Stomach (tissue), 9 donors: ENCODE measurements around the gene CYP21A2. TPM values are rescaled to one million over a fixed set of nuclear protein-coding genes. Genes with fewer than 3 reads are reported as not detected.
A peak's percentile ranks its signal among the peaks of the same experiment; 100 is the strongest.
"Not testable (repeated sequence)": the region's sequence is repeated elsewhere in the genome, so short reads cannot be mapped to it uniquely, and the experiment has no call there.

Experiments
- DNase-seq, 2 donors: peaks; one replicate each; pipeline versions ENCODE4 v3.0.0 to v3.0.0-alpha.2; 2013 to 2019
- H3K27ac ChIP-seq, 5 donors: fragments of 200-600 bp in 4 of 5; sonication (generic) in 4 of 5; one replicate each; pipeline ENCODE4 v1.5.1; 2013 to 2019; ENCODE audit warnings: mild to moderate bottlenecking in 1 of 5, moderate library complexity in 1 of 5
- H3K27me3 ChIP-seq, 3 donors: fragments of 200-600 bp; sonication (generic); one replicate each; pipeline ENCODE4 v1.5.1; 2017 to 2019; ENCODE audit warnings: mixed run types in 1 of 3
- H3K36me3 ChIP-seq, 4 donors: fragments of 200-600 bp; sonication (generic); 1 replicate in 3 of 4; 2 replicates in 1 of 4; pipeline ENCODE4 v1.5.1; 2016 to 2019
- H3K4me1 ChIP-seq, 4 donors: fragments of 200-600 bp; sonication (generic); one replicate each; pipeline ENCODE4 v1.5.1; 2016 to 2019
- H3K4me3 ChIP-seq, 4 donors: fragments of 200-600 bp; sonication (generic) in 3 of 4; one replicate each; pipeline ENCODE4 v1.5.1; 2016 to 2019; ENCODE audit warnings: mild to moderate bottlenecking in 1 of 4
- H3K9me3 ChIP-seq, 4 donors: fragments of 200-600 bp; sonication (generic); one replicate each; pipeline ENCODE4 v1.5.1; 2016 to 2019
- EP300 ChIP-seq: sonication (generic); formaldehyde crosslinking; IDR thresholded peaks from one replicate; pipeline ENCODE4 v1.6.1; 2017; ENCODE audit warnings: antibody characterized with exemption
- POLR2A ChIP-seq, 4 donors: fragments of 450-650 bp; IDR thresholded peaks; one replicate each; pipeline ENCODE4 v1.6.1; 2016; ENCODE audit warnings: antibody characterized with exemption in 4 of 4, control low read depth in 2 of 4, mild to moderate bottlenecking in 1 of 4, moderate library complexity in 1 of 4
- POLR2AphosphoS5 ChIP-seq, 3 donors: sonication (generic); formaldehyde crosslinking; IDR thresholded peaks; one replicate each; pipeline ENCODE4 v1.6.1; 2016; ENCODE audit warnings: antibody characterized with exemption in 3 of 3
- WGBS, 5 donors: extraction: QIAGEN DNeasy Blood & Tissue Kit in 3 of 5; methylation state at CpG; one replicate each; pipeline versions ENCODE4 v1.1.5 to v1.1.7; 2013 to 2018; 5-methylcytosine and 5-hydroxymethylcytosine counted together
- intact Hi-C: fragments of 100-400 bp; cut with DNase I; formaldehyde crosslinking; loops from one replicate; pipeline ENCODE4 v1.15.1; 2023; ENCODE audit warnings: low total_unique reads
- polyA plus RNA-seq, 3 donors: library from polyadenylated mRNA; stranded (reverse); fragments of 200-250 nt; gene quantifications; one replicate each; pipeline ENCODE4 v1.2.3, GENCODE V29; 2013
- total RNA-seq, 5 donors: library from RNA; depleted of rRNA; stranded (reverse); fragments of >200 nt; gene quantifications; one replicate each; pipeline versions ENCODE4 v1.1.0 to v1.2.3, GENCODE V29; 2014 to 2016
- TF ChIP-seq, protein P1 (sequence below), 7 experiments: fragments of 450-650 bp in 4 of 7; fragments of 200-600 bp in 3 of 7; sonication (generic) in 3 of 7; IDR thresholded peaks; one replicate each; pipeline ENCODE4 v1.5.1; 2016 to 2019; ENCODE audit warnings: antibody characterized with exemption in 7 of 7, control low read depth in 2 of 7, mild to moderate bottlenecking in 1 of 7
- donor health status: healthy with polysubstance abuse.
- donor health status: Bipolar disorder and iron deficiency.
- donor health status: healthy.

Gene CYP21A2
- total and polyA plus RNA-seq, 8 donors = 1.3 to 23.8 (median 1.4) TPM; not detected in 5

DNA sequence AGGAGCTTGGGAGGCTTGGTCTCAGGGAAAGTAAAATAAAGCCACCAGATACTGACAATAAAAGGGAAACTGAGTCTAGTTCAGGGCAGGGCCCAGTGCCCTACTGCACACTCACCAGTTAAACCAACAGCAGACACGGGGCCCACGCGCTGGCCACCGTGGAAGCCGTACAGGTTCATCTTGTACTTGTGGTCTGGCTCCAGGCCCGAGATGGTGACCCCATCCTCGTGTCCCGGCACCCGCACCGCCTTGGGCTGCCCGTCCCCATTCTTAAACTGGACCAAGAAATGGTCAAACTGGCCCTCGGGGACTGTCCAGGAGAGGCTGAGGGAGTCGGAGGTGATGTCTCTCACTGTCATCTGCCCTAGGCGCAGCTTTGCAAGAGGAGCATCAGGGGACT, 26.5 kb downstream of the CYP21A2 start:
- Histone ChIP-seq H3K36me3 (peaks cover 3 to 59% (median 46%) of the 10 kb centered on the region in 4 donors), H3K27ac (no peak overlapping the region), H3K4me1 (no peaks in the 10 kb centered on the region), H3K4me3 (no peak overlapping the region), H3K9me3 (no peaks in the 10 kb centered on the region), H3K27me3 (no peaks in the 10 kb centered on the region)
- intact Hi-C loops = no loop called here
- 92 to 95% (median 93%) methylated on average over 14 of the region's 14 CpGs for WGBS, 5 donors
- DNase-seq = no peak
- TF ChIP-seq, protein P1, sequence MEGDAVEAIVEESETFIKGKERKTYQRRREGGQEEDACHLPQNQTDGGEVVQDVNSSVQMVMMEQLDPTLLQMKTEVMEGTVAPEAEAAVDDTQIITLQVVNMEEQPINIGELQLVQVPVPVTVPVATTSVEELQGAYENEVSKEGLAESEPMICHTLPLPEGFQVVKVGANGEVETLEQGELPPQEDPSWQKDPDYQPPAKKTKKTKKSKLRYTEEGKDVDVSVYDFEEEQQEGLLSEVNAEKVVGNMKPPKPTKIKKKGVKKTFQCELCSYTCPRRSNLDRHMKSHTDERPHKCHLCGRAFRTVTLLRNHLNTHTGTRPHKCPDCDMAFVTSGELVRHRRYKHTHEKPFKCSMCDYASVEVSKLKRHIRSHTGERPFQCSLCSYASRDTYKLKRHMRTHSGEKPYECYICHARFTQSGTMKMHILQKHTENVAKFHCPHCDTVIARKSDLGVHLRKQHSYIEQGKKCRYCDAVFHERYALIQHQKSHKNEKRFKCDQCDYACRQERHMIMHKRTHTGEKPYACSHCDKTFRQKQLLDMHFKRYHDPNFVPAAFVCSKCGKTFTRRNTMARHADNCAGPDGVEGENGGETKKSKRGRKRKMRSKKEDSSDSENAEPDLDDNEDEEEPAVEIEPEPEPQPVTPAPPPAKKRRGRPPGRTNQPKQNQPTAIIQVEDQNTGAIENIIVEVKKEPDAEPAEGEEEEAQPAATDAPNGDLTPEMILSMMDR (IDR thresholded peaks at IDR 0.05) = no peak
- TF ChIP-seq POLR2A (IDR thresholded peaks at IDR 0.05) = no peak
- TF ChIP-seq EP300 = no peak
- TF ChIP-seq POLR2AphosphoS5 (IDR thresholded peaks at IDR 0.05) = no peak

DNA sequence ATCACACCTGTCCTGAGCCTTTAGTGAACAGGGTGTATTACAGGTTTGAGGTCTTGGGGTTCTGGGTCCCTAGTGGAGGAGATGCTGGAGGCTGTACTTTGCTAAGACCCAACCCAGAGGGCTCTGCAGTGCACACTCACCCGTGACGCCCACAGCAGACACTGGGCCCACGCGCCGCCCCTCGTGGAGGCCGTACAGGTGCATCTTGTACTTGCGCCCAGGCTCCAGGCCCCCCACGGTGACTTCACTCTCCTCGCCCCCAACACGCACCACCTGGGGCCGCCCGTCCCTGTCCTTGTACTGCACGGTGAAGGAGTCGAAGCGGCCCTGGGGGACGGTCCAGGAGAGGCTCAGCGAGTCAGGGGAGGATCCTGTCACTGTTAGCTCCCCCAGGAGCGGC, 29.3 kb downstream of the CYP21A2 start:
- H3K9me3 ChIP-seq, H3K4me3 ChIP-seq, intact Hi-C loops, H3K27ac ChIP-seq, H3K4me1 ChIP-seq, DNase-seq, H3K27me3 ChIP-seq: not testable (repeated sequence)
- 87 to 97% (median 91%) methylated on average over 15 to 19 of the region's 19 CpGs for WGBS, 5 donors
- H3K36me3 ChIP-seq = peaks cover 3 to 55% (median 39%) of the 10 kb centered on the region in 4 donors

DNA sequence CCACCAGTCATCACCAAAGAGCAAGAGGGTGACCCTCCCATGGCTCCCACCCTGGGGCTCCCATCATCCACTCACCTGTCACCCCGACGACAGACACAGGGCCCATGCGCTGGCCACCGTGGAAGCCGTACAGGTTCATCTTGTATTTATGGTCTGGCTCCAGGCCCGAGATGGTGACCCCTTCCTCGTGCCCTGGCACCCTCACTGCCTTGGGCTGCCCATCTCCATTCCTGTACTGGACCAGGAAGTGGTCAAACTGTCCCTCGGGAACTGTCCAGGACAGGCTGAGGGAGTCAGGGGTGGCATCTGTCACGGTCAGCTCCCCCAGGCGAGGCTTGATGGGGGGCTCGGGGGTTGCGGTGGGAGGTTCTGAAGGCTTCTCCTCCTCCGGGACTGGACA, 30.1 kb downstream of the CYP21A2 start:
- H3K4me1 ChIP-seq, intact Hi-C loops: not testable (repeated sequence)
- WGBS, 5 donors = 87 to 94% (median 90%) methylated on average over 12 to 13 of the region's 13 CpGs; no CpG with 5 or more reads in 1 of the 5 donors

DNA sequence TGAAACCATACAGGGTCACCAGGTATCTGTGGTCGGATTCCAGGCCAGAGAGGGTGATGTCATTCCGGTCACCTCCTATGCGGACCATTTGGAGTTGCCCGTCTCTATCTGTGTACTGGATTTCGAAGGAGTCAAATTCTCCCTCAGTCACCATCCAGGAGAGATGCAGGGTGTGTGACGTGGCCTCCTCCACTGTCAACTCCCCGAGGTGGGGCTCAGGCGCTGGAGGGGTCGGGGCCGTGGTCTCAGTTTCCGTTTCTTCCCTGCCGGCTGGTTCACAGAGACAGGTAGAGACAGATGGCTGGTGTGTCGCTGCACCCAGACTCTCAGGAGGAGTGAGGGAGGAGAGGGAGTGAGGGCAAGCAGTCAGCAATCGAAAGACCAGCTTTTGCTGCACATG, 30.7 kb downstream of the CYP21A2 start:
- Histone ChIP-seq H3K9me3 (no peaks in the 10 kb centered on the region), H3K27me3 (no peaks in the 10 kb centered on the region), H3K36me3 (peaks cover 3 to 53% (median 48%) of the 10 kb centered on the region in 4 donors), H3K4me1 (no peaks in the 10 kb centered on the region), H3K27ac (no peak overlapping the region), H3K4me3 (no peak overlapping the region)
- no peak for DNase-seq
- TF ChIP-seq POLR2A (IDR thresholded peaks at IDR 0.05) (no peak), EP300 (no peak), POLR2AphosphoS5 (IDR thresholded peaks at IDR 0.05) (no peak)
- TF ChIP-seq, protein P1 (IDR thresholded peaks at IDR 0.05) = no peak
- WGBS, 5 donors = 86 to 93% (median 88%) methylated on average over 11 to 14 of the region's 14 CpGs
- intact Hi-C loops = no loop called here

More for the DNA sequence above, 30.1 kb downstream of the CYP21A2 start:
- not testable (repeated sequence) for H3K9me3 ChIP-seq, H3K4me3 ChIP-seq, DNase-seq, H3K27me3 ChIP-seq, H3K27ac ChIP-seq
- H3K36me3 ChIP-seq = peaks cover 3 to 54% (median 45%) of the 10 kb centered on the region in 4 donors

DNA sequence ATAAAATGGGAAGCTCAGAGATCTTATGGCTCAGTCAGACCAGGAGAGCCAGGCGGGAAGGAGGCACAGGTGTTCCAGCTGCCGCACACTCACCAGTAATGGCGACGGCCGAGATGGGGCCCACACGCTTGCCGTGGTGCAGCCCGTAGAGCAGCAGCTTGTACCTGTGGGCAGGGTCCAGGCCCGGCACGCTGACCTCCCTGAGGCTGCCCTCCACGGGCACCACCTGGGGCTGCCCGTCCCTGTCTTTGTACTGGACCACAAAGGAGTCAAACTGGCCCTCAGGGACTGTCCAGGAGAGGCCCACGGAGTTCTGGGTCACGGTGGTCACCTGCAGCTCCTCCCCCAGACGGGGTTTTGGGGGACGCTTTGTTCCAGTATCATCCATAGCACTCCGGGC, 31.2 kb downstream of the CYP21A2 start:
- Histone ChIP-seq H3K4me3 (no peak overlapping the region), H3K9me3 (no peaks in the 10 kb centered on the region), H3K36me3 (peaks cover 1 to 51% (median 44%) of the 10 kb centered on the region in 4 donors), H3K4me1 (no peaks in the 10 kb centered on the region), H3K27me3 (no peaks in the 10 kb centered on the region), H3K27ac (peak overlapping the region in 1 of 5 donors; percentile 32)
- intact Hi-C loops = no loop called here
- no peak for DNase-seq
- TF ChIP-seq, protein P1 (IDR thresholded peaks at IDR 0.05) = no peak
- no peak for TF ChIP-seq EP300
- no peak for TF ChIP-seq POLR2AphosphoS5 (IDR thresholded peaks at IDR 0.05)
- 89 to 93% (median 91%) methylated on average over 17 of the region's 17 CpGs for WGBS, 5 donors
